SK-N-SH treated with all-trans-retinoic acid at 6 μM for 48 hours (cell line): ENCODE measurements around the gene PLPPR2.
"Not testable (repeated sequence)": the region's sequence is repeated elsewhere in the genome, so short reads cannot be mapped to it uniquely, and the experiment has no call there.

Experiments used
- ATAC-seq: fragments of 200-7000 bp; cut with Tn5 transposase; 3 replicates; pipeline ENCODE4 v1.9.1; 2020; ENCODE audit warnings: mild to moderate bottlenecking, moderate library complexity
- ARNTL ChIP-seq: fragments of 450-650 bp; formaldehyde crosslinking; IDR thresholded peaks from 2 replicates; pipeline ENCODE4 v1.5.0; 2020; ENCODE audit warnings: low read depth, mild to moderate bottlenecking, moderate library complexity, borderline replicate concordance
- BACH2 ChIP-seq: fragments of 250-450 bp; sonication (Bioruptor Pico); IDR thresholded peaks from 2 replicates; pipeline ENCODE4 v1.9.0; 2021; ENCODE audit warnings: mild to moderate bottlenecking, borderline replicate concordance
- CSDC2 ChIP-seq: fragments of 250-450 bp; sonication (Bioruptor Pico); IDR thresholded peaks from 2 replicates; pipeline ENCODE4 v1.5.0; 2020; ENCODE audit warnings: mild to moderate bottlenecking, moderate library complexity
- ESRRG ChIP-seq: fragments of 250-450 bp; sonication (Bioruptor Pico); IDR thresholded peaks from 2 replicates; pipeline ENCODE4 v1.6.1; 2021; ENCODE audit warnings: mild to moderate bottlenecking
- GLIS3 ChIP-seq: fragments of 250-450 bp; sonication (Bioruptor Pico); IDR thresholded peaks from 2 replicates; pipeline ENCODE4 v1.5.0; 2020; ENCODE audit warnings: mild to moderate bottlenecking, moderate library complexity
- ISL1 ChIP-seq: fragments of 250-450 bp; sonication (Bioruptor Pico); IDR thresholded peaks from 2 replicates; pipeline ENCODE4 v2.1.2; 2022; ENCODE audit warnings: mild to moderate bottlenecking, moderate library complexity
- OSR1 ChIP-seq: fragments of 250-450 bp; sonication (Bioruptor Pico); IDR thresholded peaks from 2 replicates; pipeline ENCODE4 v1.8.0; 2022; ENCODE audit warnings: moderate library complexity, mild to moderate bottlenecking, inconsistent platforms
- PPARA ChIP-seq: fragments of 250-450 bp; sonication (Bioruptor Pico); IDR thresholded peaks from 2 replicates; pipeline ENCODE4 v1.5.0; 2020; ENCODE audit warnings: mild to moderate bottlenecking, borderline replicate concordance
- RARB ChIP-seq: fragments of 250-450 bp; sonication (Bioruptor Pico); IDR thresholded peaks from 2 replicates; pipeline ENCODE4 v1.8.0; 2021; ENCODE audit warnings: mild to moderate bottlenecking, moderate library complexity
- SNAI2 ChIP-seq: fragments of 250-450 bp; sonication (Bioruptor Pico); IDR thresholded peaks from 2 replicates; pipeline ENCODE4 v1.5.0; 2020; ENCODE audit warnings: mild to moderate bottlenecking, moderate library complexity
- TCF4 ChIP-seq: fragments of 250-450 bp; sonication (Bioruptor Pico); IDR thresholded peaks from 2 replicates; pipeline ENCODE4 v1.8.0; 2021; ENCODE audit warnings: mild to moderate bottlenecking, moderate library complexity, borderline replicate concordance
- TOX ChIP-seq: fragments of 250-450 bp; sonication (Bioruptor Pico); IDR thresholded peaks from 2 replicates; pipeline ENCODE4 v1.8.0; 2021; ENCODE audit warnings: mild to moderate bottlenecking, moderate library complexity, borderline replicate concordance
- ZFP3 ChIP-seq: fragments of 250-450 bp; sonication (Bioruptor Pico); IDR thresholded peaks from 2 replicates; pipeline ENCODE4 v1.5.0; 2020; ENCODE audit warnings: mild to moderate bottlenecking, moderate library complexity
- ZFP30 ChIP-seq: fragments of 450-650 bp; formaldehyde crosslinking; IDR thresholded peaks from 2 replicates; pipeline ENCODE4 v1.5.0; 2022; ENCODE audit warnings: mild to moderate bottlenecking, moderate library complexity
- ZNF70 ChIP-seq: fragments of 450-650 bp; formaldehyde crosslinking; IDR thresholded peaks from 2 replicates; pipeline ENCODE4 v1.5.0; 2020; ENCODE audit warnings: mild to moderate bottlenecking, moderate library complexity
- ZNF8 ChIP-seq: fragments of 450-650 bp; formaldehyde crosslinking; IDR thresholded peaks from 2 replicates; pipeline ENCODE4 v1.5.0; 2020; ENCODE audit warnings: mild to moderate bottlenecking, moderate library complexity
- TF ChIP-seq, protein P1 (sequence below): fragments of 250-450 bp; sonication (Bioruptor Pico); IDR thresholded peaks from 2 replicates; pipeline ENCODE4 v1.5.0; 2020; ENCODE audit warnings: mild to moderate bottlenecking, moderate library complexity
- TF ChIP-seq, protein P2 (sequence below): fragments of 250-450 bp; sonication (Bioruptor Pico); IDR thresholded peaks from 2 replicates; pipeline ENCODE4 v1.5.1; 2020; ENCODE audit warnings: low read depth, mild to moderate bottlenecking, moderate library complexity
- TF ChIP-seq, protein P3 (sequence below): fragments of 250-450 bp; sonication (Bioruptor Pico); IDR thresholded peaks from 2 replicates; pipeline ENCODE4 v1.5.1; 2021; ENCODE audit warnings: mild to moderate bottlenecking, moderate library complexity
- TF ChIP-seq, protein P4 (sequence below): fragments of 250-450 bp; sonication (Bioruptor Pico); IDR thresholded peaks from 2 replicates; pipeline ENCODE4 v1.8.0; 2020; ENCODE audit warnings: mild to moderate bottlenecking, moderate library complexity, borderline replicate concordance

Gene PLPPR2

DNA sequence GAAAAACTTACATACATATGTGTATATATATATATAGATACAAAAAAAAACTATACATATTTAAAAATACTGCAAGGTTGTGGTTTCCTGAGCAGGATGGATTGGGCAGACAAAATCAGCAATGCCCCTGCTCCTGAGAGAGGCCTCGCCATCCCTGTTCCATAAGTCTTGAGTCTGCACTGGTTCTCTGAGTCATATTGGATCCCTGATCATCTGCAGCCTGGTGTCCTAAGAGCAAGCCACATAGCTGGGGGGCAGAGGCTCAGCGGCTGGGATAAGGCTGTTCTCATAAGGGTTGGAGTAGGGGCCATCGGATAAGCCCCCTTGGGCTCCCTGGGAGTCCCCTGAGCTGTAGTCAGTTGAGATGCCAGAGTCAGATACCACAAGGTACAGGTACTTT lies 22.5 kb downstream of the PLPPR2 start:
- TF ChIP-seq ZNF8 (CRISPR knock-in tag) (no peak), SNAI2 (CRISPR knock-in tag) (no peak), ZNF70 (CRISPR knock-in tag) (no peak)
- TF ChIP-seq, protein P1, sequence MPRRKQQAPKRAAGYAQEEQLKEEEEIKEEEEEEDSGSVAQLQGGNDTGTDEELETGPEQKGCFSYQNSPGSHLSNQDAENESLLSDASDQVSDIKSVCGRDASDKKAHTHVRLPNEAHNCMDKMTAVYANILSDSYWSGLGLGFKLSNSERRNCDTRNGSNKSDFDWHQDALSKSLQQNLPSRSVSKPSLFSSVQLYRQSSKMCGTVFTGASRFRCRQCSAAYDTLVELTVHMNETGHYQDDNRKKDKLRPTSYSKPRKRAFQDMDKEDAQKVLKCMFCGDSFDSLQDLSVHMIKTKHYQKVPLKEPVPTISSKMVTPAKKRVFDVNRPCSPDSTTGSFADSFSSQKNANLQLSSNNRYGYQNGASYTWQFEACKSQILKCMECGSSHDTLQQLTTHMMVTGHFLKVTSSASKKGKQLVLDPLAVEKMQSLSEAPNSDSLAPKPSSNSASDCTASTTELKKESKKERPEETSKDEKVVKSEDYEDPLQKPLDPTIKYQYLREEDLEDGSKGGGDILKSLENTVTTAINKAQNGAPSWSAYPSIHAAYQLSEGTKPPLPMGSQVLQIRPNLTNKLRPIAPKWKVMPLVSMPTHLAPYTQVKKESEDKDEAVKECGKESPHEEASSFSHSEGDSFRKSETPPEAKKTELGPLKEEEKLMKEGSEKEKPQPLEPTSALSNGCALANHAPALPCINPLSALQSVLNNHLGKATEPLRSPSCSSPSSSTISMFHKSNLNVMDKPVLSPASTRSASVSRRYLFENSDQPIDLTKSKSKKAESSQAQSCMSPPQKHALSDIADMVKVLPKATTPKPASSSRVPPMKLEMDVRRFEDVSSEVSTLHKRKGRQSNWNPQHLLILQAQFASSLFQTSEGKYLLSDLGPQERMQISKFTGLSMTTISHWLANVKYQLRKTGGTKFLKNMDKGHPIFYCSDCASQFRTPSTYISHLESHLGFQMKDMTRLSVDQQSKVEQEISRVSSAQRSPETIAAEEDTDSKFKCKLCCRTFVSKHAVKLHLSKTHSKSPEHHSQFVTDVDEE (CRISPR knock-in tag): no peak
- ATAC-seq: no peak

DNA sequence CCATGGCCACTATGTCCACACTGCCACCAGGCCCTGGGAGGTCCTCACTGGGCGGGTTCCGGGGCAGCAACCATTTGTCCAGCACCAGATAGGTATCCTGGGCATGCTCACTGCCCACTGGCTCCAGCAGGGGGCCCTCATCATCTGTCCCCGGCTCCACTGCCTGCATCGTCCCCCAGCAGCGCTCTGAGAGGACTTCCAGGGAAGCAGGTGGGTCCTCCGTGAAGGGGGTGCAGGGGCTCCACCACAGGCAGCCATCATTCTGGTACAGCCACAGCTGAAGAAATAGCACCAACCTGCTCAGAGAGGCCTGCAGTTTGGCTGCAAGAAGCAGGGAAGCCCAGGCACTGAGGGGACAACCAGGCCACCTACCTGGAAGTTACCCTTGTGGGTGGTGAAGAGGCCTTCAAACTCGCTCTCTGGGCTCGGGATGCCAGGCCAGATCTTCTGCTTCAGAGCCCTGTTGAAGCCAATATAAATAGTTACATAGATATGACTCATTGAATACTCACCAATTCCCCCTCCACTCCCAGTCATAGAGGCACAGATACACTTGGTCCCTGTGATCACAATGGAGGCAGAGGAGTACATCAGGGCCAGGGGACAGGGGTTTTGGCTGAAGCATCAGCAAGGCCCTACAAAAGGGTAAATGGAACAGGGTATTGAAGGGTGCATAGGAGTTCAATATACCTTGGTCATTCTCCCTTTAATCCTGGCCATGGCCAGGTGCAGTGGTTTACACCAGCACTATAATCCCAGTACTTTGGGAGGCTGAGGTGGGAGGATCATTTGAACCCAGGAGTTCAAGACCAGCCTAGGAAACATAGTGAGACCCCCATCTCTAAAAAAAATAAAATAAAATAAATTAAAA lies 23.3 kb downstream of the PLPPR2 start:
- ATAC-seq: no peak
- TF ChIP-seq ESRRG (CRISPR knock-in tag) (no peak), ZNF70 (CRISPR knock-in tag) (no peak), RARB (CRISPR knock-in tag) (no peak), ZFP3 (CRISPR knock-in tag) (peak; percentile 100), PPARA (CRISPR knock-in tag) (no peak), GLIS3 (no peak), BACH2 (no peak)
- TF ChIP-seq, protein P2, sequence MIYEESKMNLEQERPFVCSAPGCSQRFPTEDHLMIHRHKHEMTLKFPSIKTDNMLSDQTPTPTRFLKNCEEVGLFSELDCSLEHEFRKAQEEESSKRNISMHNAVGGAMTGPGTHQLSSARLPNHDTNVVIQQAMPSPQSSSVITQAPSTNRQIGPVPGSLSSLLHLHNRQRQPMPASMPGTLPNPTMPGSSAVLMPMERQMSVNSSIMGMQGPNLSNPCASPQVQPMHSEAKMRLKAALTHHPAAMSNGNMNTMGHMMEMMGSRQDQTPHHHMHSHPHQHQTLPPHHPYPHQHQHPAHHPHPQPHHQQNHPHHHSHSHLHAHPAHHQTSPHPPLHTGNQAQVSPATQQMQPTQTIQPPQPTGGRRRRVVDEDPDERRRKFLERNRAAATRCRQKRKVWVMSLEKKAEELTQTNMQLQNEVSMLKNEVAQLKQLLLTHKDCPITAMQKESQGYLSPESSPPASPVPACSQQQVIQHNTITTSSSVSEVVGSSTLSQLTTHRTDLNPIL (CRISPR knock-in tag): no peak

DNA sequence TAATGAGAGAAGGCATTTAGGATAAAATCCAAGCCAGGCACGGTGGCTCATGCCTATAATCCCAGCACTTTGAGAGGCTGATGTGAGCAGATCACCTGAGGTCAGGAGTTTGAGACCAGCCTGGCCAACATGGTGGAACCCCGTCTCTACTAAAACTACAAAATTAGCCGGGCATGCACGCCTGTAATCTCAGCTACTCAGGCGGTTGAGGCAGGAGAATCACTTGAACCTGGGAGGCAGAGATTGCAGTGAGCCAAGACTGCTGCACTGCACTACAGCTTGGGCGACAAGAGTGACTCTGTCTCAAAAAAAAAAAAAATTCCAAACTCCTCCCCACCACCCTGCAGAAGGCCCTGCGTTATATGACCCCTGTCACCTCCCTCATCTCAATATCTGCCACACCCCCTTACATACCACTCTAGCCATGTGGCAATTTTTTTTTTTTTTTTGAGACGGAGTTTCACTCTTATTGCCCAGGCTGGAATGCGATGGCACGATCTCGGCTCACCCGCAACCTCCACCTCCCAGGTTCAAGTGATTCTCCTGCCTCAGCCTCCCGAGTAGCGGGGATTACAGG lies 24.1 kb downstream of the PLPPR2 start:
- TF ChIP-seq ZNF70 (CRISPR knock-in tag): peak; percentile 89
- ATAC-seq: not testable (repeated sequence)

DNA sequence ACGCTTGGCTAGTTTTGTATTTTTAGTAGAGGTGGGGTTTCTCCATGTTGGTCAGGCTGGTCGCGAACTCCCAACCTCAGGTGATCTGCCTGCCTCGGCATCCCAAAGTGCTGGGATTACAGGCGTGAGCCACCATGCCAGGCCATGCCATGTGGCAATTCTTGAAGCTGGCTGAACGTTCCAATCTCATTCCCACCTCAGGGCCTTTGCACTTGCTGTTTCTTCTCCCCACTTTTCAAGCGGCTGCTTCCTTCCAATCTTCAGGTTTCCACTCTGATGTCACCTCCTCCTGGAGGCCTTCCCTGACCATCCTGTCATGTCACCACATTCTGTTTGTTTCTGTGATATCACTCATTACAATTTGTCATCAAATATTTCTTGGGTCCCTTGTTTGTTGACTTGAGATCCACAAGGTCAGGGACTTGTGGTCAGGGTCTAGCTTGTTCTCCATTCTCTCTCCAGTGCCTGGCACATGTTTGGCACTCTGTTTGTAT lies 24.7 kb downstream of the PLPPR2 start:
- TF ChIP-seq, protein P2 (CRISPR knock-in tag): no peak
- TF ChIP-seq ARNTL (no peak), ZFP3 (CRISPR knock-in tag) (no peak), CSDC2 (CRISPR knock-in tag) (no peak), ZNF8 (CRISPR knock-in tag) (no peak), ZFP30 (CRISPR knock-in tag) (no peak), ESRRG (CRISPR knock-in tag) (no peak), PPARA (CRISPR knock-in tag) (no peak), ZNF70 (CRISPR knock-in tag) (no peak), TCF4 (no peak), ISL1 (CRISPR knock-in tag) (no peak), GLIS3 (no peak), RARB (CRISPR knock-in tag) (no peak), SNAI2 (CRISPR knock-in tag) (no peak), TOX (CRISPR knock-in tag) (no peak), OSR1 (CRISPR knock-in tag) (no peak)
- TF ChIP-seq, protein P3, sequence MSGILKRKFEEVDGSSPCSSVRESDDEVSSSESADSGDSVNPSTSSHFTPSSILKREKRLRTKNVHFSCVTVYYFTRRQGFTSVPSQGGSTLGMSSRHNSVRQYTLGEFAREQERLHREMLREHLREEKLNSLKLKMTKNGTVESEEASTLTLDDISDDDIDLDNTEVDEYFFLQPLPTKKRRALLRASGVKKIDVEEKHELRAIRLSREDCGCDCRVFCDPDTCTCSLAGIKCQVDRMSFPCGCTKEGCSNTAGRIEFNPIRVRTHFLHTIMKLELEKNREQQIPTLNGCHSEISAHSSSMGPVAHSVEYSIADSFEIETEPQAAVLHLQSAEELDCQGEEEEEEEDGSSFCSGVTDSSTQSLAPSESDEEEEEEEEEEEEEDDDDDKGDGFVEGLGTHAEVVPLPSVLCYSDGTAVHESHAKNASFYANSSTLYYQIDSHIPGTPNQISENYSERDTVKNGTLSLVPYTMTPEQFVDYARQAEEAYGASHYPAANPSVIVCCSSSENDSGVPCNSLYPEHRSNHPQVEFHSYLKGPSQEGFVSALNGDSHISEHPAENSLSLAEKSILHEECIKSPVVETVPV (CRISPR knock-in tag): no peak
- TF ChIP-seq, protein P1 (CRISPR knock-in tag): no peak
- TF ChIP-seq, protein P4, sequence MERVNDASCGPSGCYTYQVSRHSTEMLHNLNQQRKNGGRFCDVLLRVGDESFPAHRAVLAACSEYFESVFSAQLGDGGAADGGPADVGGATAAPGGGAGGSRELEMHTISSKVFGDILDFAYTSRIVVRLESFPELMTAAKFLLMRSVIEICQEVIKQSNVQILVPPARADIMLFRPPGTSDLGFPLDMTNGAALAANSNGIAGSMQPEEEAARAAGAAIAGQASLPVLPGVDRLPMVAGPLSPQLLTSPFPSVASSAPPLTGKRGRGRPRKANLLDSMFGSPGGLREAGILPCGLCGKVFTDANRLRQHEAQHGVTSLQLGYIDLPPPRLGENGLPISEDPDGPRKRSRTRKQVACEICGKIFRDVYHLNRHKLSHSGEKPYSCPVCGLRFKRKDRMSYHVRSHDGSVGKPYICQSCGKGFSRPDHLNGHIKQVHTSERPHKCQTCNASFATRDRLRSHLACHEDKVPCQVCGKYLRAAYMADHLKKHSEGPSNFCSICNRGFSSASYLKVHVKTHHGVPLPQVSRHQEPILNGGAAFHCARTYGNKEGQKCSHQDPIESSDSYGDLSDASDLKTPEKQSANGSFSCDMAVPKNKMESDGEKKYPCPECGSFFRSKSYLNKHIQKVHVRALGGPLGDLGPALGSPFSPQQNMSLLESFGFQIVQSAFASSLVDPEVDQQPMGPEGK: no peak
- no peak for ATAC-seq
